Gastrocnemius medialis (tissue), 4 donors: ENCODE data around the gene DTNBP1. TPM values are rescaled to one million over a fixed set of nuclear protein-coding genes. Genes with fewer than 3 reads are reported as not detected.

Experiments
- ATAC-seq, 2 donors: fragments of 150-250 bp; one replicate each; pipeline ENCODE4 v1.9.1; 2016
- DNase-seq, 2 donors: peaks; one replicate each; pipeline ENCODE4 v3.0.0-alpha.2; 2019
- H3K27ac ChIP-seq, 4 donors: fragments of 200-600 bp; sonication (generic); 1 replicate in 1 of 4; 2 replicates in 3 of 4; pipeline ENCODE4 v1.5.1; 2016 to 2018; ENCODE audit warnings: mild to moderate bottlenecking in 2 of 4, moderate library complexity in 1 of 4
- H3K27me3 ChIP-seq, 3 donors: fragments of 200-600 bp; sonication (generic) in 2 of 3; 1 replicate in 1 of 3; 2 replicates in 2 of 3; pipeline versions ENCODE4 v1.5.1 to v1.6.0; 2016 to 2019; ENCODE audit warnings: mild to moderate bottlenecking in 1 of 3, moderate library complexity in 1 of 3
- H3K36me3 ChIP-seq, 2 donors: fragments of 200-600 bp; sonication (generic) in 1 of 2; one replicate each; pipeline ENCODE4 v1.5.1; 2017 to 2018
- H3K4me1 ChIP-seq, 2 donors: fragments of 200-600 bp; sonication (generic) in 1 of 2; one replicate each; pipeline ENCODE4 v1.5.1; 2016 to 2017; ENCODE audit warnings: mild to moderate bottlenecking in 2 of 2
- H3K4me3 ChIP-seq, 4 donors: fragments of 200-600 bp; sonication (generic) in 3 of 4; 1 replicate in 1 of 4; 2 replicates in 3 of 4; pipeline ENCODE4 v1.5.1; 2016 to 2019; ENCODE audit warnings: mild to moderate bottlenecking in 2 of 4
- H3K9me3 ChIP-seq, 3 donors: fragments of 200-600 bp; sonication (generic) in 2 of 3; 1 replicate in 1 of 3; 2 replicates in 2 of 3; pipeline ENCODE4 v1.5.1; 2016 to 2019
- CTCF ChIP-seq, 5 experiments: fragments of 450-650 bp in 3 of 5; fragments of 200-600 bp in 2 of 5; sonication (generic) in 2 of 5; IDR thresholded peaks in 4 of 5; conservative IDR thresholded peaks in 1 of 5; 1 replicate in 4 of 5; 2 replicates in 1 of 5; pipeline ENCODE4 v1.5.1; 2016 to 2019; ENCODE audit warnings: antibody characterized with exemption in 5 of 5, mild to moderate bottlenecking in 3 of 5, moderate library complexity in 3 of 5
- POLR2A ChIP-seq, 2 donors: fragments of 450-650 bp; IDR thresholded peaks; one replicate each; pipeline ENCODE4 v1.6.1; 2017; ENCODE audit warnings: antibody characterized with exemption in 2 of 2, mild to moderate bottlenecking in 2 of 2, moderate library complexity in 2 of 2
- in situ Hi-C, 4 donors: fragments of 200-750 bp; cut with MboI; loops; one replicate each; pipeline versions ENCODE4 v1.15.0 to v1.8.0; 2017; ENCODE audit warnings: low sequenced_read_pairs in 4 of 4
- intact Hi-C: fragments of 100-400 bp; cut with DNase I; formaldehyde crosslinking; loops from one replicate; pipeline ENCODE4 v1.15.1; 2023; ENCODE audit warnings: low total_unique reads
- total RNA-seq, 4 donors: library from RNA; depleted of rRNA; stranded (reverse); fragments of >200 nt; gene quantifications; one replicate each; pipeline versions ENCODE4 v1.1.0 to v1.2.3, GENCODE V29; 2016

The DTNBP1 gene
- total RNA-seq, 4 donors from 2014 or later, result 5.2 to 33.5 (median 12.5) TPM

GRCh38 chr6:15526212-15526701 lies 136.6 kb downstream of the DTNBP1 start:
- in situ Hi-C loops, result no loop called here
- Histone ChIP-seq H3K9me3 (no peaks in the 10 kb centered on the region), H3K4me3 (no peak overlapping the region), H3K27ac (peak overlapping the region; percentile 63 to 81 (median 71)), H3K36me3 (peaks cover 0 to 11% of the 10 kb centered on the region in 2 donors), H3K4me1 (peaks cover 10 to 37% of the 10 kb centered on the region in 2 donors), H3K27me3 (no peaks in the 10 kb centered on the region)
- DNase-seq (peak in 1 of 2 donors; percentile 76), ATAC-seq (peak; percentile 57 to 75)
- TF ChIP-seq POLR2A (IDR thresholded peaks at IDR 0.05), result peak in 1 of 2 donors; percentile 11
- TF ChIP-seq CTCF (IDR thresholded peaks at IDR 0.05 in 4 of 5, conservative IDR thresholded peaks at IDR 0.05 in 1 of 5), result no peak
- intact Hi-C loops, result no loop called here

DNA sequence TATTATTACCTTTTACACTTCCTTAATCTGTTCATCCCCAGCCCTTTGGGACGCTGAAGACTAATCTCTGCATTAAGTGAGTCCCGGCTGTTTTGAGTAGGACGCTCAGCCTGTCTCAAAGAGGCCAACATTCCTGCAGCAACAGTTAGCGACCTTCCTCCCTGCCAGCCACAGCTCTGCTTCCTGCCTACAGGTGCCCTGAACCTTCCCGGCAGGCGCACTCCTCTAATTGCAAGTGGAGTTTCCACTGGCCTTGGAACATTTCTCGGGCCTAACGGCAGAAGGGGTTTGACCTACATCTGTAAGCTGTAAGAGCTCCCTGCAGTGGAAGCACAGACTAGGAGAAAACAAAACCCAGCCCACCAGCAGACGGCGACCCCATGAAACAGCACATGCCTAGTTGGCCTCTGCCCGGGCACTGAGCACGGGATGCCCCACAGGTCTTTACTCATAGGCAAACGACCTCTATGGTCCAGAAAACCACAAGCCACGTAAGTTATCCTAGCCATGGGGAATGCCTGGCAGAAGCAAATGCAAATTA lies 137.9 kb downstream of the DTNBP1 start:
- in situ Hi-C loops, result loop anchor here in 1 of 4 donors (25.0 kb wide), 1 partner anchor 87 kb away; no protein-coding TSS in a partner anchor
- H3K4me3 ChIP-seq, result no peak overlapping the region
- intact Hi-C loops, result no loop called here
- peaks cover 0 to 15% of the 10 kb centered on the region in 2 donors for H3K36me3 ChIP-seq
- ATAC-seq (no peak), DNase-seq (no peak)
- peak overlapping the region in 3 of 4 donors; percentile 70 to 81 (median 76) for H3K27ac ChIP-seq
- TF ChIP-seq POLR2A (IDR thresholded peaks at IDR 0.05) (no peak), CTCF (IDR thresholded peaks at IDR 0.05 in 4 of 5, conservative IDR thresholded peaks at IDR 0.05 in 1 of 5) (no peak)
- H3K27me3 ChIP-seq, result no peaks in the 10 kb centered on the region
- peaks cover 10 to 37% of the 10 kb centered on the region in 2 donors for H3K4me1 ChIP-seq
- H3K9me3 ChIP-seq, result no peaks in the 10 kb centered on the region

DNA sequence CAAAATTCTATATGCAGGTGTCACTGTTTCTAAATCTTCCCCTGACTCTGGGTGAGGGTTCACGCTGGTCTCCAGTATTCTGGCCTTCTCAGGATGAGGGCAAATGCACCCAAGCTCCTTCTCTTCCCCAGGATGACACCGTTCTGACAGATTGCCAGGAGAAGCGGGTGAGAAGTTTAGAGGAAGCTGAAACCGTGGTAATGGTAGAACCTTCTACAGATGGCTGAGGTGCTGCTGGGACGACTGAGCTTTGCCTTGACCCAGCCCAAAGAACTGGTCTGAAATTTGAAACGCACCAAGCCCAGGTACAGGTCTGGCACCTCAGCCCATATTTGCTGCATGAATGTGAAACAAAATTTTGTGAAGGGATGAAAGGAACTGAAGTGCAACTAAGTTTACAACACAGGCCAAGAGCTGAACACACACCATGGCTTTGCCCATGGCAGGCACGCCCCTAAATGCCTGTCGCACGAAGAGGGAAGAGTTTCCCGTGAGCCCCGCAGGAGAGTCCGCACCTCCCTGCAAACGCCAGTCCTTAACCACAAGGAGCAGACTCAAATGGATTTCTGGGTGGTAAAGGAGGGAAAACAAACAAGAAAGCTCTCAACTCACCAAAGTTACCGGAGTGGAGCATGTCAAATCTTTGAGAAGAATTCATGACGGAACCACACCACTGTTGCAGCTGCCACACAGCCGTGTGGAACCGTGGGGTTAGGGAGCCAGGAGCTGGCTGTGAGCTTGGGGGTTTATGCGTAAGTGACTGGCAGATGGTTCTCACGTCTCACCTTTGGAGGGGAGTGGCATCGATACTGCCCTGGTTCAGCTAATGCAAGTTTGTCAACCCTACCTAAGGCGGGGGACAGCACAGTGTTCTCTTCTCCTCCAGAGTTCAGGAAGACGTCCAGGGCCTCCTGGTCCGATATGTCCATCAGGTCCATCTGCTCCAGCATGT lies 138.9 kb downstream of the DTNBP1 start:
- Histone ChIP-seq H3K27me3 (no peaks in the 10 kb centered on the region), H3K9me3 (no peaks in the 10 kb centered on the region), H3K4me3 (no peak overlapping the region), H3K27ac (peak overlapping the region; percentile 52 to 81 (median 71)), H3K4me1 (peaks cover 10 to 37% of the 10 kb centered on the region in 2 donors), H3K36me3 (peaks cover 0 to 13% of the 10 kb centered on the region in 2 donors)
- intact Hi-C loops (no loop called here), in situ Hi-C loops (loop anchor here in 1 of 4 donors (25.0 kb wide), 1 partner anchor 88 kb away; no protein-coding TSS in a partner anchor)
- ATAC-seq (no peak), DNase-seq (no peak)
- TF ChIP-seq CTCF (IDR thresholded peaks at IDR 0.05 in 4 of 5, conservative IDR thresholded peaks at IDR 0.05 in 1 of 5) (no peak), POLR2A (IDR thresholded peaks at IDR 0.05) (no peak)

DNA sequence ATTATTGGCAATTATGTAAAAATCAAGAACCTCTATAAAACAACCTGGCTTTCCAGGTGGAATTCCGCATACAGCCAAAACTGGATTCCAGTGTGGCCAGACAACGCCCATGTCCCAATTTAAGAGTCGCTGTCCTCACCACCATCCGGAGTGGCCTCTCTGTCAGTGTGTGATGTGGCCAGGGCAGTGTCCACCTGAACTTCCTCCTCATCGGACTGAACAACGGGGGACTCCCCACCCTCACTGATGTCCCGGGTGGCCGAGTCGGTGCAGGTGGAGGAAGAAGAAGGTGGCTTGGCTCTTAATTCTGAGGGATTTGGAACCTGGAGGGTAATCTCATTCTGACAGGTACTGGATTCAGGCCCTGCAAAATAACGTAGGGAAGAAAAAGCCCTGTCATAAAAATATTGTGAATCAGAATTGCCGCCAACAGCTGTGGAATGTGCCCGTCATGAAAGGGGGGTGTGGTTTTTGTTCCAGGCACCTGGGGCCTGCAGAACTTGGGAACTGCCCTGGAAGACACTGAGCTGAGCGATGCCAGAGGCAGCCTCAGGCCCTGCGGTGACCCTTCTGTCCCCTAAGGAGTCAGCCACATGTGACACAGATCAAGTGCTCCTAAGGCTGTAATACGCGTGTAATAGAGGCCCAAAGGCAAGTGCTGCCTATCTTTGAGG lies 139.8 kb downstream of the DTNBP1 start:
- H3K4me3 ChIP-seq, result no peak overlapping the region
- intact Hi-C loops, result no loop called here
- DNase-seq (peak in 1 of 2 donors; percentile 75), ATAC-seq (peak; percentile 49 to 64)
- H3K27ac ChIP-seq, result peak overlapping the region; percentile 52 to 81 (median 71)
- peaks cover 10 to 37% of the 10 kb centered on the region in 2 donors for H3K4me1 ChIP-seq
- no peaks in the 10 kb centered on the region for H3K27me3 ChIP-seq
- peaks cover 0 to 13% of the 10 kb centered on the region in 2 donors for H3K36me3 ChIP-seq
- TF ChIP-seq CTCF (IDR thresholded peaks at IDR 0.05 in 4 of 5, conservative IDR thresholded peaks at IDR 0.05 in 1 of 5), result no peak
- TF ChIP-seq POLR2A (IDR thresholded peaks at IDR 0.05), result no peak
- in situ Hi-C loops, result loop anchor here in 1 of 4 donors (25.0 kb wide), 1 partner anchor 89 kb away; no protein-coding TSS in a partner anchor
- H3K9me3 ChIP-seq, result no peaks in the 10 kb centered on the region
